HG02763 (cell line): ENCODE results near the gene SAMD4B.

Source experiments
- ATAC-seq: cut with Tn5 transposase; IDR thresholded peaks from one replicate; pipeline ENCODE4 v1.9.1; 2021; ENCODE audit warnings: mild to moderate bottlenecking, moderate library complexity; ENCODE audit not compliant: unreplicated experiment

The SAMD4B gene

GRCh38 chr19:39386557-39386956 is 44.3 kb downstream of the SAMD4B start:
- ATAC-seq: no peak

GRCh38 chr19:39388657-39389056 is 46.4 kb downstream of the SAMD4B start:
- ATAC-seq: no peak

- no peak for ATAC-seq
Observed at GRCh38 chr19:39389631-39390414, 47.6 kb downstream of the SAMD4B start.

GRCh38 chr19:39390451-39390750 is 48.2 kb downstream of the SAMD4B start:
- peak; percentile 5 for ATAC-seq

- peak; percentile 90 for ATAC-seq
Observed at GRCh38 chr19:39390751-39391437, 48.7 kb downstream of the SAMD4B start, which contains the start of the genes MED29 and PAF1. Gene MED29 (plus strand): TSS chr19:39391378. CDS start chr19:39391423, 45 bp downstream. Gene PAF1 (minus strand): TSS chr19:39391106. CDS start chr19:39390864, 242 bp downstream.

GRCh38 chr19:39397360-39398296 is 55.4 kb downstream of the SAMD4B start:
- peak; percentile 37 for ATAC-seq

- ATAC-seq: no peak
Observed at GRCh38 chr19:39398297-39398864, 56.2 kb downstream of the SAMD4B start.

- no peak for ATAC-seq
Observed at GRCh38 chr19:39399668-39400050, 57.4 kb downstream of the SAMD4B start.

- ATAC-seq: no peak
Observed at GRCh38 chr19:39400061-39400460, 57.8 kb downstream of the SAMD4B start.

GRCh38 chr19:39401070-39401548 is 58.9 kb downstream of the SAMD4B start:
- no peak for ATAC-seq

GRCh38 chr19:39401549-39402345 is 59.5 kb downstream of the SAMD4B start:
- ATAC-seq: no peak

- ATAC-seq: peak; percentile 32
Observed at GRCh38 chr19:39402346-39403300, 60.4 kb downstream of the SAMD4B start.

- ATAC-seq: no peak
Observed at GRCh38 chr19:39403331-39404312, 61.4 kb downstream of the SAMD4B start.

GRCh38 chr19:39405261-39405957 is 63.2 kb downstream of the SAMD4B start:
- ATAC-seq: no peak

- no peak for ATAC-seq
Observed at GRCh38 chr19:39405958-39406655, 63.9 kb downstream of the SAMD4B start.

GRCh38 chr19:39406656-39407409 is 64.6 kb downstream of the SAMD4B start, which contains the start of gene ZFP36:
Gene ZFP36 (plus strand): TSS chr19:39406847. CDS start chr19:39406905, 58 bp downstream.
- ATAC-seq: peak; percentile 16
